ENCODE measurements around the gene TMEM120B. TPM values are rescaled to one million over a fixed set of nuclear protein-coding genes. Genes with fewer than 3 reads are reported as not detected.

Gene TMEM120B
- total RNA-seq, 2 experiments from 2014 or later = 17.3 TPM

- POLR2A ChIA-PET = interaction anchor here (0.8 to 4.9 kb wide), 6 partner anchors 11 to 94 kb away, joined by 3 to 59 read pairs (median 22); partner anchors contain the start of genes PSMD9 and SETD1B
- CTCF ChIA-PET = interaction anchor here (0.5 to 27.0 kb wide), 38 partner anchors 7 to 352 kb away, joined by 3 to 826 read pairs (median 4); partner anchors contain the start of genes CFAP251, HPD, PSMD9 and RHOF
Measured at GRCh38 chr12:121793838-121794533, 81.4 kb downstream of the TMEM120B start.

DNA sequence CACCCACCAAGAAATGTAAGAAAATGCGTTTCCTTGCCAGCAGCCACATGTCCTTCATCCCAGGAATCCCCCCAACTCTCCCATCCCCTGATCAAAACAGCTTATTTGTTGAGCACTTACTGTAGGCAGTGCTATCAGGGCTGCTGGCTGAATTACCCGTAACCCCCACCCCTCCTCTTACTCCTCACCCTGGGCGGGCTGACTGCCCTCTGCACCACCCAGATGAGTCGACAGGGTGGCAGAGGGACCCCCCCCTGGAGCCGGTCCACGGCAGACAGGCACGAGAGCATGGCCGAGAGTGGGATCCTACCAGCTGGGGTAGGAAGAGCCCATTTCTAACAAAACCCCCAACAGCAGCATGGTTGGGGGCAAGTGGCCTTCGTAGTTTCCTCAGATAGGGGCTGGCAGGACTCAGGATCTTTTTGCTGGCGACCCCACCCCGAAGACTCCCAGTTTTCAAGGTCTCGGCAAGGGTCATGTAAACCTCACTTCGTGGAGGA, 82.0 kb downstream of the TMEM120B start:
- CTCF ChIA-PET = interaction anchor here (0.5 to 27.0 kb wide), 38 partner anchors 6 to 400 kb away, joined by 3 to 826 read pairs (median 4); partner anchors contain the start of genes CFAP251, HPD, PSMD9 and RHOF
- POLR2A ChIA-PET = interaction anchor here (0.8 to 4.9 kb wide), 6 partner anchors 10 to 94 kb away, joined by 3 to 59 read pairs (median 22); partner anchors contain the start of genes PSMD9 and SETD1B

GRCh38 chr12:121795034-121795968, 82.7 kb downstream of the TMEM120B start:
- CTCF ChIA-PET = interaction anchor here (0.6 to 27.0 kb wide), 22 partner anchors 5 to 399 kb away, joined by 3 to 826 read pairs (median 6); partner anchors contain the start of genes CFAP251, PSMD9, RHOF and SETD1B
- POLR2A ChIA-PET = interaction anchor here (0.7 to 4.9 kb wide), 6 partner anchors 9 to 93 kb away, joined by 3 to 59 read pairs (median 22); partner anchors contain the start of genes PSMD9 and SETD1B

GRCh38 chr12:121796855-121797751, 84.6 kb downstream of the TMEM120B start:
- CTCF ChIA-PET = interaction anchor here (5.7 to 27.0 kb wide), 3 partner anchors 4 to 92 kb away, joined by 97 to 826 read pairs (median 826); partner anchors contain the start of genes PSMD9, RHOF and SETD1B
- POLR2A ChIA-PET = interaction anchor here (4.9 kb wide), 1 partner anchor 14 kb away, joined by 55 read pairs; no protein-coding TSS in a partner anchor

- CTCF ChIA-PET = interaction anchor here (1.1 to 27.0 kb wide), 4 partner anchors 3 to 91 kb away, joined by 3 to 826 read pairs (median 462); partner anchors contain the start of genes PSMD9, RHOF and SETD1B
- POLR2A ChIA-PET = interaction anchor here (0.5 to 2.4 kb wide), 5 partner anchors 9 to 1679 kb away, joined by 4 to 13 read pairs (median 6); no protein-coding TSS in a partner anchor
Measured at GRCh38 chr12:121797937-121798786, 85.6 kb downstream of the TMEM120B start.

DNA sequence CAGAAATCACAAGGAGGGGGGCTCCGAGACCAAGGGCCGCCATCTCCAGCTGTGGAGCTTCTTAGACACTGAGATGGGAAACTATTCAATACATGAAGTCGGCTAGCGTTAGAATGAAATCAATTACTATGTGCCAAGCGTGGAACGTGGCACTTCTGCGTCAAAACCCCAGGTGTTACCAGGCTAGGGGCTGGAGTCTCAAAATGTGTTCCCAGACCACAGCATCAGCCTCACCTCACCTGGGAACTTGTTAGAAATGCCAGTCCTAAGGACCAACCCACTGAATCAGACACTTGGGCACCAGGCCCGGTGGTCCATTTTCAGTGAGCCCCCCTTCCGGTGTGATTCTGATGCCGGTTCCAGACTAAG, 86.2 kb downstream of the TMEM120B start:
- ChIA-PET CTCF (interaction anchor here (1.1 to 27.0 kb wide), 3 partner anchors 2 to 90 kb away, joined by 3 to 826 read pairs (median 826); partner anchors contain the start of genes PSMD9, RHOF and SETD1B), POLR2A (interaction anchor here (0.5 to 2.4 kb wide), 4 partner anchors 9 to 1679 kb away, joined by 4 to 13 read pairs (median 6); no protein-coding TSS in a partner anchor)

GRCh38 chr12:121799156-121799841, 86.7 kb downstream of the TMEM120B start:
- CTCF ChIA-PET = interaction anchor here (0.8 to 27.0 kb wide), 5 partner anchors 2 to 93 kb away, joined by 3 to 826 read pairs (median 11); partner anchors contain the start of genes PSMD9, RHOF and SETD1B
- POLR2A ChIA-PET = interaction anchor here (0.5 to 2.4 kb wide), 5 partner anchors 9 to 395 kb away, joined by 3 to 13 read pairs (median 4); partner anchors contain the start of gene ORAI1

DNA sequence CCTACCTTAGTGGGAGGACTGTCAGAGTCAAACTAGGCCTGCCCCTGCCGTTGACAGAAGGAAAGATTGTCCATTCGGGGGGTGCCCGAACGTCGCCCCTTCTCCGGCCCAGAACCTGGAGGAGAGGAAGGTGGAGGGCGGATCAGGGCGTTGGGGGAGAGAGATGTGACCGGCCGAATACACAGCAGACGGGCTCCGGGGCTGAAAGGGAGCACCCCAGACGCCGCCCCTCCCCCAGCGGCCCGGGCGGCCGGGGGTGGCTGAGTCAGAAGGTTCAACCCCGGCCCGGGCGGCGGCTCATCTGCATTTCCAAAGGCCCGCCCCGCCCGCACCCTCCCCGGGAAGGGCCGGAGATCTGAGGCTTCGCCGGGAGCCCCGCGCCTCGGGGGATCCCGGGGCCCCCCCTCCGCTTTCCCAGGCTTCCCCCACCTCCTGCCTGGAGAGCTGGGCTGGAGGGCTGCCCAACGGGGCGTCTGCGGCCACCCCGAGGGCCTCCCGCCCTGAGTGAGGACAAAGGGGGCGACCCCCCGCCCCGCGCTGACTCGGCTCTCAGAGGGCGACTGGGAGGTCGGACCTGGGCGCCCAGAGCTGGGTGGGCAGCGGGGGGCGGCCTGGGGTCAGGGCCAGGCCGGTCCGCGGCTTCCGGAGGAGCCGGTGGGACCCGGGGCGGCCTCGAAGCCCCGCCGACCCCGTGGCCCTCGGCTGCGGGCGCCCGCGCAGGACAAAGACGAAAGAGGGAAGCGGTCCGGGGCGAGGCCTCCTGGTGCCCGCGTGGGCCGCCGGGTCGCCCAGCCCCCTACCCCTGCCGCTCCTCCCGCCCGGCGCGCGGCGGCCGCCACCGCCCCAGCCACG, 87.5 kb downstream of the TMEM120B start:
- ChIA-PET CTCF (interaction anchor here (0.8 to 27.0 kb wide), 4 partner anchors 11 to 92 kb away, joined by 3 to 826 read pairs (median 7); partner anchors contain the start of gene RHOF), POLR2A (interaction anchor here (0.9 to 3.2 kb wide), 5 partner anchors 10 to 173 kb away, joined by 3 to 28 read pairs (median 4); partner anchors contain the start of gene ORAI1)

DNA sequence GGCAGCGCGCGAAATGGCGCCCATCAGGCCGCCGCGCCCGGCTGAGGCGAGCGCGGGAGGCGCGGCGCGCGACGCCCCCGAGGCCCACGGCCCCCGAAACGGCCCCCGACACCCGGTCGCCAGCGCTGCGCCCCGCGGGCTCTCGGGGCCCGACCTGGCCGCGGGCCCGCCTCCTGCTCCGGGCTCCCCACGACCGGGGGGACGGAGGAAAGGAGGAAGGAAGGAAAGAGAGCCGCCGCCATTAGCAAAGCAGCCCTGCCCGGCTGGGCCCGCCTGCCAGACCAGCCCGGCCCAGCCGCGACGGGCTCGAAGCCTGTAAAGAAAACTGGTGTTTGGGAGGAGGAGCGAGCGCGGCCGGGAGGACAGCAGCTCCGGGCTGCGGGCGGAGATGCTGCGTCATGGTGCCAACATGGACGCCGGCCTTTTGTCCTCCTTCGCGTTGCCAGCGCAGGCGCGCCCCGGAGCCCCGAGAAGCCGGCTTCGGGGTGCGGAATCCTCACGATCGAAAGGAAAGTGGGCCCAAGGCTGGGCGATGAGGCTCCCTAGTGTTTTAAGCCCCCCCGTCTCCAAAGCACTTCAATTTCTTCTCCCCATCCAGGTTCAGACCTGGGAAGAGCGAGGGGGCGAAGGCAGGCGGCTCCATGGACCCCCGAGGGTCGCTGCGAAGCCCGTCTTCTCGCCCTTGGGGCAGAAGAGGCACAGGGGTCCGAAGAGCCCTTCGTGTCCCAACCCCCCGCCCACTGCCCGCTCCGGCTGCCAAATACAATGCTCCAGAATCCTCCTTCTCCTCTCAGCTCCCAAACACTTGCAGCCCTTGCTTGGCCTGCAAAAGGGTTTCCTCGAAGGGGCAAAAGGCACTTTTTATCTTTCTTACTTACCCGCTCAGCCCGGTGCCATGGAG, 88.4 kb downstream of the TMEM120B start:
- ChIA-PET POLR2A (interaction anchor here (0.7 to 7.5 kb wide), 7 partner anchors 7 to 174 kb away, joined by 3 to 59 read pairs (median 6); partner anchors contain the start of genes ORAI1 and RHOF), CTCF (interaction anchor here (0.7 to 27.0 kb wide), 5 partner anchors 10 to 88 kb away, joined by 3 to 826 read pairs (median 11); partner anchors contain the start of genes PSMD9 and RHOF)

- ChIA-PET CTCF (interaction anchor here (0.6 to 27.0 kb wide), 6 partner anchors 10 to 130 kb away, joined by 3 to 826 read pairs (median 4); partner anchors contain the start of genes PSMD9 and RHOF), POLR2A (interaction anchor here (0.5 to 7.5 kb wide), 8 partner anchors 8 to 1601 kb away, joined by 3 to 59 read pairs (median 8); partner anchors contain the start of genes RHOF, RPLP0 and TMEM120B)
Measured at GRCh38 chr12:121801595-121802484, 89.3 kb downstream of the TMEM120B start.

DNA sequence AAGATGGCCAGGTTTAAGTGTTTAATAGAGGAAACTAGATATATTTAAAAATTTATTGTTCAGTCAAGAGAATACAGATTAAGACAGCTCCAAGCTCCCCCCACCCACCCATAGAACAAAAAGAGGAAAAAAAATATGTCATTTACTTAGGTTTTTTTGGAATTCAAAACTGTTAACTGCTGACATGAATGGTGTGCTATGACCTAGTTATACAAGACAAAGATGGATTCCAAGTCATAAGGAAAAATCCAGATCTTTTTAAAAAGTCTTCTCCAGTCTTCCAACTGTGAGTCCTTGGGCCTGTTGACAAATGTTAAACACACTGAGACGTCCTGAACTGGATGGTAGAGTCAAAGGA, 89.9 kb downstream of the TMEM120B start:
- CTCF ChIA-PET = interaction anchor here (1.2 to 27.0 kb wide), 3 partner anchors 9 to 130 kb away, joined by 3 to 826 read pairs (median 31); partner anchors contain the start of gene RHOF
- POLR2A ChIA-PET = interaction anchor here (0.5 to 7.5 kb wide), 6 partner anchors 8 to 1601 kb away, joined by 3 to 59 read pairs (median 8); partner anchors contain the start of genes RHOF, RPLP0 and TMEM120B
